Spleen (tissue), 11 donors: ENCODE data around the gene RYR1. TPM values are rescaled to one million over a fixed set of nuclear protein-coding genes. Genes with fewer than 3 reads are reported as not detected.

Experiments used
- DNase-seq: peaks from one replicate; pipeline ENCODE4 v3.0.0-alpha.2; 2020
- H3K27ac ChIP-seq, 8 donors: fragments of 200-600 bp; sonication (generic) in 7 of 8; 1 replicate in 4 of 8; 2 replicates in 4 of 8; pipeline versions ENCODE4 v1.5.0 to v1.8.0; 2016 to 2021; ENCODE audit warnings: inconsistent platforms in 4 of 8, mild to moderate bottlenecking in 4 of 8, moderate library complexity in 1 of 8
- H3K27me3 ChIP-seq, 7 donors: fragments of 200-600 bp; sonication (generic) in 6 of 7; replicated peaks in 1 of 7; 1 replicate in 4 of 7; 2 replicates in 3 of 7; pipeline versions ENCODE4 v1.5.0 to v1.8.0; 2016 to 2021; ENCODE audit warnings: inconsistent platforms in 3 of 7, mild to moderate bottlenecking in 1 of 7
- H3K36me3 ChIP-seq, 6 donors: fragments of 200-600 bp; sonication (generic) in 5 of 6; 1 replicate in 4 of 6; 2 replicates in 2 of 6; pipeline versions ENCODE4 v1.5.0 to v1.8.0; 2016 to 2021; ENCODE audit warnings: inconsistent platforms in 2 of 6
- H3K4me1 ChIP-seq, 6 donors: fragments of 200-600 bp; sonication (generic) in 5 of 6; 1 replicate in 3 of 6; 2 replicates in 3 of 6; pipeline versions ENCODE4 v1.5.0 to v1.8.0; 2016 to 2021; ENCODE audit warnings: inconsistent platforms in 3 of 6
- H3K4me3 ChIP-seq, 8 donors: fragments of 200-600 bp; sonication (generic) in 7 of 8; 1 replicate in 4 of 8; 2 replicates in 4 of 8; pipeline versions ENCODE4 v1.5.0 to v1.8.0; 2016 to 2021; ENCODE audit warnings: inconsistent platforms in 4 of 8, mild to moderate bottlenecking in 4 of 8, moderate library complexity in 2 of 8
- H3K9me3 ChIP-seq, 8 donors: fragments of 200-600 bp; sonication (generic) in 7 of 8; 1 replicate in 4 of 8; 2 replicates in 4 of 8; pipeline versions ENCODE4 v1.5.0 to v1.8.0; 2016 to 2021; ENCODE audit warnings: inconsistent platforms in 4 of 8
- CTCF ChIP-seq, 11 experiments: fragments of 200-600 bp in 7 of 11; fragments of 450-650 bp in 4 of 11; sonication (generic) in 4 of 11; IDR thresholded peaks in 8 of 11; conservative IDR thresholded peaks in 3 of 11; 1 replicate in 7 of 11; 2 replicates in 4 of 11; pipeline versions ENCODE4 v1.4.0 to v1.8.0; 2016 to 2021; ENCODE audit warnings: antibody characterized with exemption in 11 of 11, inconsistent platforms in 4 of 11, mild to moderate bottlenecking in 1 of 11
- POLR2A ChIP-seq, 3 donors: fragments of 450-650 bp; IDR thresholded peaks; one replicate each; pipeline ENCODE4 v1.5.1; 2017; ENCODE audit warnings: antibody characterized with exemption in 3 of 3, mild to moderate bottlenecking in 1 of 3
- POLR2AphosphoS5 ChIP-seq, 3 donors: sonication (generic); formaldehyde crosslinking; IDR thresholded peaks; one replicate each; pipeline ENCODE4 v1.5.1; 2017; ENCODE audit warnings: antibody characterized with exemption in 3 of 3
- WGBS, 5 donors: extraction: QIAGEN DNeasy Blood & Tissue Kit in 3 of 5; methylation state at CpG; one replicate each; pipeline versions ENCODE4 v1.1.5 to v1.1.7; 2013 to 2018; 5-methylcytosine and 5-hydroxymethylcytosine counted together
- intact Hi-C: fragments of 100-400 bp; cut with DNase I; formaldehyde crosslinking; loops from one replicate; pipeline ENCODE4 v1.15.0; 2023; ENCODE audit warnings: low total_unique reads
- polyA plus RNA-seq, 3 donors: library from polyadenylated mRNA; stranded (reverse); fragments of 200-250 nt; gene quantifications; one replicate each; pipeline ENCODE4 v1.2.1, GENCODE V29; 2013
- total RNA-seq, 7 donors: library from RNA; depleted of rRNA in 3 of 7; stranded (reverse); fragments of >200 nt in 3 of 7; fragmentation: NEBNext Ultra II Directional in 4 of 7; extraction: Animal tissue kit (Norgen Biotek cat#: 25700) in 4 of 7; gene quantifications; one replicate each; pipeline versions ENCODE4 v1.1.0 to v1.2.1, GENCODE V29; 2016 to 2021
- donor health status: healthy with polysubstance abuse.
- donor health status: DM: no; HTN: no; CAD: no; lungs with moderate emphysema.
- donor health status: DM: no; HTN: no; CAD: no.
- donor health status: Bipolar disorder and iron deficiency.
- donor health status: healthy.
- donor health status: DM: no; HTN: no; CAD: no.
- donor health status: DM: yes; HTN: yes; CAD: no.

Gene RYR1
- total and polyA plus RNA-seq, 10 donors: 0.32 to 3.2 (median 1.3) TPM

- H3K36me3 ChIP-seq: no peaks in the 10 kb centered on the region
- no peak overlapping the region for H3K27ac ChIP-seq
- no peaks in the 10 kb centered on the region for H3K4me1 ChIP-seq
- intact Hi-C loops: no loop called here
- H3K27me3 ChIP-seq: peaks cover 0 to 9% (median 0%) of the 10 kb centered on the region in 7 donors
- no peak for DNase-seq
- no peak for TF ChIP-seq CTCF (IDR thresholded peaks at IDR 0.05 in 8 of 11, conservative IDR thresholded peaks at IDR 0.05 in 3 of 11)
- TF ChIP-seq POLR2AphosphoS5 (IDR thresholded peaks at IDR 0.05): no peak
- TF ChIP-seq POLR2A (IDR thresholded peaks at IDR 0.05): no peak
- peaks cover 0 to 4% (median 0%) of the 10 kb centered on the region in 8 donors for H3K9me3 ChIP-seq
- 65 to 83% (median 72%) methylated on average over 4 of the region's 4 CpGs for WGBS, 5 donors
- no peak overlapping the region for H3K4me3 ChIP-seq
These were observed 21.5 kb downstream of the RYR1 start for GRCh38 chr19:38455031-38455430.

GRCh38 chr19:38457202-38457601 is 23.7 kb downstream of the RYR1 start:
- intact Hi-C loops: no loop called here
- peaks cover 0 to 4% (median 0%) of the 10 kb centered on the region in 8 donors for H3K9me3 ChIP-seq
- WGBS, 5 donors: 69 to 81% (median 73%) methylated on average over 5 of the region's 5 CpGs
- TF ChIP-seq POLR2A (IDR thresholded peaks at IDR 0.05) (no peak), POLR2AphosphoS5 (IDR thresholded peaks at IDR 0.05) (no peak), CTCF (IDR thresholded peaks at IDR 0.05 in 8 of 11, conservative IDR thresholded peaks at IDR 0.05 in 3 of 11) (no peak)
- no peaks in the 10 kb centered on the region for H3K4me1 ChIP-seq
- H3K27me3 ChIP-seq: peaks cover 0 to 29% (median 0%) of the 10 kb centered on the region in 7 donors
- H3K36me3 ChIP-seq: no peaks in the 10 kb centered on the region
- no peak overlapping the region for H3K27ac ChIP-seq
- no peak overlapping the region for H3K4me3 ChIP-seq
- no peak for DNase-seq

- WGBS, 5 donors: 84 to 94% (median 89%) methylated on average over 15 of the region's 15 CpGs
- Histone ChIP-seq H3K9me3 (peaks cover 0 to 2% (median 0%) of the 10 kb centered on the region in 8 donors), H3K4me3 (no peak overlapping the region), H3K27me3 (peaks cover 0 to 35% (median 0%) of the 10 kb centered on the region in 7 donors), H3K4me1 (no peaks in the 10 kb centered on the region), H3K36me3 (no peaks in the 10 kb centered on the region), H3K27ac (no peak overlapping the region)
- no peak for DNase-seq
- intact Hi-C loops: no loop called here
- TF ChIP-seq CTCF (IDR thresholded peaks at IDR 0.05 in 8 of 11, conservative IDR thresholded peaks at IDR 0.05 in 3 of 11) (no peak), POLR2AphosphoS5 (IDR thresholded peaks at IDR 0.05) (no peak), POLR2A (IDR thresholded peaks at IDR 0.05) (no peak)
These were observed 24.4 kb downstream of the RYR1 start for GRCh38 chr19:38457690-38458405.

DNA sequence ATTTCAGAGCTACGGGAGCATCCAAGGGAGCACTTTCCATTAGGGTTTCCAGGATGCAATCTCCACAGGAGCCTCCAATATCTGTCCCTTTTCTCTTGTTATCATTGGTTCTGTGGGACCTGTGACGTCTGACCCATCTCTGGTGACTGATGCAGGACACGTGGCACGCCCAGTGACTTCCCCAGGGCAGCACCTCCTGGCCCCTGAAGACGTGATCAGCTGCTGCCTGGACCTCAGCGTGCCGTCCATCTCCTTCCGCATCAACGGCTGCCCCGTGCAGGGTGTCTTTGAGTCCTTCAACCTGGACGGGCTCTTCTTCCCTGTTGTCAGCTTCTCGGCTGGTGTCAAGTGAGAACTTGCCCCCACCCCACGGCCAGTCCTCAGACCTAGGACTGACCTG is 25.5 kb downstream of the RYR1 start:
- H3K4me3 ChIP-seq: no peak overlapping the region
- H3K27me3 ChIP-seq: peaks cover 0 to 43% (median 0%) of the 10 kb centered on the region in 7 donors
- no peaks in the 10 kb centered on the region for H3K4me1 ChIP-seq
- no peak for TF ChIP-seq CTCF (IDR thresholded peaks at IDR 0.05 in 8 of 11, conservative IDR thresholded peaks at IDR 0.05 in 3 of 11)
- TF ChIP-seq POLR2AphosphoS5 (IDR thresholded peaks at IDR 0.05): no peak
- TF ChIP-seq POLR2A (IDR thresholded peaks at IDR 0.05): no peak
- 75 to 86% (median 84%) methylated on average over 11 to 13 of the region's 13 CpGs for WGBS, 5 donors
- DNase-seq: no peak
- intact Hi-C loops: no loop called here
- H3K9me3 ChIP-seq: no peaks in the 10 kb centered on the region
- H3K36me3 ChIP-seq: no peaks in the 10 kb centered on the region
- H3K27ac ChIP-seq: no peak overlapping the region
